Ovary (tissue), 9 donors: Measurements from ENCODE around the gene PIK3AP1. TPM values are rescaled to one million over a fixed set of nuclear protein-coding genes. Genes with fewer than 3 reads are reported as not detected.

Experiments used
- DNase-seq, 5 donors: peaks; one replicate each; pipeline ENCODE4 v3.0.0-alpha.2; 2019 to 2020
- H3K27ac ChIP-seq, 2 donors: fragments of 200-600 bp; one replicate each; pipeline versions ENCODE4 v1.5.1 to v1.8.0; 2019 to 2022
- H3K27me3 ChIP-seq: fragments of 200-600 bp; one replicate; pipeline ENCODE4 v1.8.0; 2022
- H3K36me3 ChIP-seq: fragments of 200-600 bp; sonication (generic); one replicate; pipeline ENCODE4 v1.5.1; 2019
- H3K4me1 ChIP-seq: one replicate; pipeline ENCODE4 v1.8.1; 2013; ENCODE audit warnings: mild to moderate bottlenecking, moderate library complexity; ENCODE audit not compliant: insufficient read depth
- H3K4me3 ChIP-seq: fragments of 200-600 bp; sonication (generic); one replicate; pipeline ENCODE4 v1.5.1; 2017
- H3K9me3 ChIP-seq, 2 donors: fragments of 200-600 bp in 1 of 2; sonication (generic) in 1 of 2; one replicate each; pipeline versions ENCODE4 v1.5.1 to v1.8.1; 2013 to 2019; ENCODE audit warnings: mild to moderate bottlenecking in 1 of 2, moderate library complexity in 1 of 2
- CTCF ChIP-seq, 3 donors: fragments of 450-650 bp in 2 of 3; fragments of 200-600 bp in 1 of 3; IDR thresholded peaks; one replicate each; pipeline versions ENCODE4 v1.5.1 to v1.8.0; 2016 to 2022; ENCODE audit warnings: antibody characterized with exemption in 3 of 3, mild to moderate bottlenecking in 1 of 3
- EP300 ChIP-seq: sonication (generic); formaldehyde crosslinking; IDR thresholded peaks from one replicate; pipeline ENCODE4 v1.6.1; 2017; ENCODE audit warnings: antibody characterized with exemption
- POLR2A ChIP-seq: fragments of 450-650 bp; IDR thresholded peaks from one replicate; pipeline ENCODE4 v1.6.1; 2017; ENCODE audit warnings: antibody characterized with exemption, mild to moderate bottlenecking, moderate library complexity
- WGBS, 3 donors: extraction: QIAGEN DNeasy Blood & Tissue Kit in 1 of 3; methylation state at CpG; one replicate each; pipeline versions ENCODE4 v1.1.5 to v1.1.7; 2013 to 2017; 5-methylcytosine and 5-hydroxymethylcytosine counted together
- intact Hi-C, 4 donors: fragments of 100-400 bp; cut with DNase I; formaldehyde crosslinking; loops; one replicate each; pipeline versions ENCODE4 v1.11.0 to v1.15.1; 2022 to 2023
- polyA plus RNA-seq, 2 donors: library from polyadenylated mRNA; stranded (reverse); fragments of 200-250 nt in 1 of 2; fragments of 350-450 nt in 1 of 2; fragmentation: Illumina TruSeq in 1 of 2; extraction: RNeasy Lipid Tissue Mini Kit (QIAGEN cat#74804) in 1 of 2; gene quantifications; one replicate each; pipeline ENCODE4 v1.2.3, GENCODE V29; 2013 to 2014
- total RNA-seq, 7 donors: library from RNA; depleted of rRNA in 2 of 7; stranded (reverse); fragments of >200 nt in 2 of 7; fragmentation: NEBNext Ultra II Directional in 3 of 7; extraction: Animal tissue kit (Norgen Biotek cat#: 25700) in 3 of 7; gene quantifications; one replicate each; pipeline versions ENCODE4 v1.1.0 to v1.2.4, GENCODE V29; 2016 to 2023
- donor health status: DM: no; HTN: no; CAD: no; lungs with moderate emphysema.
- donor health status: DM: no; HTN: no; CAD: no.
- donor health status: Bipolar disorder and iron deficiency.
- donor health status: DM: yes; HTN: yes; CAD: no.
- donor health status: DM: no; HTN: no; CAD: no.
- donor health status: DM: yes; HTN: yes; CAD: no.

Gene PIK3AP1
- total and polyA plus RNA-seq, 9 donors, result 2.5 to 14.2 (median 7.8) TPM

GRCh38 chr10:96610817-96611216 is 109.5 kb downstream of the PIK3AP1 start:
- WGBS, 3 donors, result 89 to 94% (median 92%) methylated on average over 6 of the region's 6 CpGs

GRCh38 chr10:96609510-96609909 is 110.8 kb downstream of the PIK3AP1 start:
- peaks cover 19% of the 10 kb centered on the region for H3K4me1 ChIP-seq
- H3K27ac ChIP-seq, result no peak overlapping the region
- TF ChIP-seq POLR2A (no peak), CTCF (IDR thresholded peaks at IDR 0.05) (no peak), EP300 (no peak)
- no peak for DNase-seq
- H3K9me3 ChIP-seq, result no peaks in the 10 kb centered on the region
- no peak overlapping the region for H3K4me3 ChIP-seq
- no peaks in the 10 kb centered on the region for H3K36me3 ChIP-seq
- intact Hi-C loops, result no loop called here
- H3K27me3 ChIP-seq, result no peaks in the 10 kb centered on the region
- 86 to 90% (median 90%) methylated on average over 7 of the region's 7 CpGs for WGBS, 3 donors

More at GRCh38 chr10:96610817-96611216, 109.5 kb downstream of the PIK3AP1 start:
- H3K36me3 ChIP-seq, result no peaks in the 10 kb centered on the region
- H3K27ac ChIP-seq, result no peak overlapping the region
- H3K4me1 ChIP-seq, result peaks cover 19% of the 10 kb centered on the region
- DNase-seq, result no peak
- intact Hi-C loops, result no loop called here
- no peaks in the 10 kb centered on the region for H3K27me3 ChIP-seq
- no peaks in the 10 kb centered on the region for H3K9me3 ChIP-seq
- H3K4me3 ChIP-seq, result no peak overlapping the region
- TF ChIP-seq POLR2A, result no peak
- no peak for TF ChIP-seq CTCF (IDR thresholded peaks at IDR 0.05)
- no peak for TF ChIP-seq EP300

GRCh38 chr10:96608805-96609204 is 111.5 kb downstream of the PIK3AP1 start:
- peaks cover 19% of the 10 kb centered on the region for H3K4me1 ChIP-seq
- H3K27ac ChIP-seq, result peak overlapping the region in 1 of 2 donors; percentile 89
- no peak overlapping the region for H3K4me3 ChIP-seq
- no peak for DNase-seq
- no peaks in the 10 kb centered on the region for H3K36me3 ChIP-seq
- no peaks in the 10 kb centered on the region for H3K27me3 ChIP-seq
- WGBS, 3 donors, result 32 to 53% (median 35%) methylated on average over 5 of the region's 5 CpGs
- intact Hi-C loops, result no loop called here
- no peaks in the 10 kb centered on the region for H3K9me3 ChIP-seq
- TF ChIP-seq CTCF (IDR thresholded peaks at IDR 0.05) (no peak), EP300 (no peak), POLR2A (no peak)

- intact Hi-C loops, result no loop called here
- Histone ChIP-seq H3K9me3 (no peaks in the 10 kb centered on the region), H3K36me3 (no peaks in the 10 kb centered on the region), H3K27ac (peak overlapping the region in 1 of 2 donors; percentile 89), H3K4me1 (peaks cover 19% of the 10 kb centered on the region), H3K4me3 (no peak overlapping the region), H3K27me3 (no peaks in the 10 kb centered on the region)
- TF ChIP-seq EP300 (no peak), POLR2A (no peak), CTCF (IDR thresholded peaks at IDR 0.05) (no peak)
- no peak for DNase-seq
- 74 to 93% (median 88%) methylated on average over 3 of the region's 3 CpGs for WGBS, 3 donors
These were observed 112.1 kb downstream of the PIK3AP1 start for GRCh38 chr10:96608262-96608661.
